ENCODE data around the gene GFM2.
"Not testable (repeated sequence)": the region's sequence is repeated elsewhere in the genome, so short reads cannot be mapped to it uniquely, and the experiment has no call there.

The GFM2 gene

GRCh38 chr5:74686962-74687751, 79.8 kb downstream of the GFM2 start:
- DNase-seq: peak in 2 of 4 experiments; percentile 17 to 23

GRCh38 chr5:74685979-74686631, 80.8 kb downstream of the GFM2 start:
- peak; percentile 88 to 96 (median 90) for DNase-seq

- DNase-seq: peak; percentile 94 to 98 (median 96)
Measured at GRCh38 chr5:74684900-74685851, 81.7 kb downstream of the GFM2 start, which contains the start of gene HEXB. Gene HEXB (plus strand): TSS chr5:74685233. CDS start chr5:74685261, 28 bp downstream.

- peak; percentile 16 to 55 (median 36) for DNase-seq
Measured at GRCh38 chr5:74679966-74680365, 87.0 kb downstream of the GFM2 start.

GRCh38 chr5:74679300-74679699, 87.6 kb downstream of the GFM2 start:
- not testable (repeated sequence) for DNase-seq

GRCh38 chr5:74678123-74678522, 88.8 kb downstream of the GFM2 start:
- not testable (repeated sequence) for DNase-seq

GRCh38 chr5:74676466-74676865, 90.5 kb downstream of the GFM2 start:
- not testable (repeated sequence) for DNase-seq

GRCh38 chr5:74673011-74673790, 93.7 kb downstream of the GFM2 start:
- DNase-seq: peak; percentile 25 to 80 (median 62)

GRCh38 chr5:74672215-74672877, 94.6 kb downstream of the GFM2 start:
- no peak for DNase-seq
